Ectodermal cell (in vitro differentiated cells): ENCODE data around the gene SFSWAP.

Source experiments
- H3K27ac ChIP-seq: 2 replicates; pipeline ENCODE4 v1.7.0; 2013; ENCODE audit warnings: mild to moderate bottlenecking, low read depth, low read length; ENCODE audit not compliant: insufficient read depth, poor library complexity, severe bottlenecking
- H3K27me3 ChIP-seq: 2 replicates; pipeline ENCODE4 v1.7.0; 2013; ENCODE audit warnings: mild to moderate bottlenecking, low read length; ENCODE audit not compliant: insufficient read depth, control insufficient read depth, poor library complexity, severe bottlenecking
- H3K36me3 ChIP-seq: one replicate; pipeline ENCODE4 v1.7.0; 2013; ENCODE audit warnings: low read length; ENCODE audit not compliant: control insufficient read depth, insufficient read depth
- H3K4me1 ChIP-seq: one replicate; pipeline ENCODE4 v1.7.0; 2013; ENCODE audit warnings: low read length; ENCODE audit not compliant: control insufficient read depth, insufficient read depth
- H3K4me3 ChIP-seq: 2 replicates; pipeline ENCODE4 v1.7.0; 2013; ENCODE audit warnings: low read depth, low read length, control low read depth; ENCODE audit not compliant: insufficient read depth
- H3K9me3 ChIP-seq: 2 replicates; pipeline ENCODE4 v1.7.0; 2013; ENCODE audit warnings: mild to moderate bottlenecking, low read length, moderate library complexity; ENCODE audit not compliant: control insufficient read depth
- WGBS, 2 experiments: methylation state at CpG; one replicate each; pipeline ENCODE4 v1.1.7; 2013; ENCODE audit warnings: missing lambda C conversion rate in 2 of 2; 5-methylcytosine and 5-hydroxymethylcytosine counted together

The SFSWAP gene

DNA sequence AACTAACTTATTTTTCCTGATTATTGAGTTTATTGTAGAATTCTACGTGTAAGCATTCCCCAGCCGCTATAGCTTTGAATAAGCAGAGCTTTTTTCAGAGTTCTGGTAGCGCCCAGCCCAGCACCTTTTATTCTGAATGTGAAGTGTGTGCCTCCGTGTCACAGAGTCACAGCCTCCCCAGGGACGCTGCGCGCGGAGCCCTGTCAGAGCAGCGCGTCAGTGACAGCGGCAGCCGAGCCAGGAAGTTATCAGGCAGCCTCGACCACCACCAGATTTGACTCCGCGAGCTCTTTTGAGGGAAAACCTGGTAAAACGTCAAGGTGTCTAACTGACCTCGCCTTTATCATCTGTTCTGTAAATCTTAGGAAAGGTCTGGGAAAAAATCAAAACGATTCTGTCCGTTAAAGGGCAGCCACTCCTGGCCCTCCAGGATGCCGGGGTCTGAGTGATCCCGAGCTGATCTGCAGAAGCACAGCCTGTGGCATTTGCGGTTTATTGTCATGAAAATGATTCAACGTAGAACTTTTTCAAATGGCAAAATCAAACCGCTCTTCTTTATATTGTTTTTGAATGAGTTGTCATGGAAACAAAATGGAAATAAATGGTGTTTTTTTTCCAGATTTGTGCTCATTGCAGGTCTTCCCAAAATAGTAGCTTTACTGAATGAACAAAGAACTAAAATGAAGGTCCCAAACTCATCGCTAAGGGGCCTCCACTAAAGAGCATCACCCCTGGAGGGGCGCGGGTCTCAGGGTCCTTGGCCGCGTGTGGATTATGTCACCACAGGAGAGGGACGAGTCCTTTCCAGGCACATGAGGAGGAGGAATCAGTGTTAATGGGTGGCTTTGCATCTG lies 74.2 kb downstream of the SFSWAP start:
- H3K36me3 ChIP-seq, result peaks cover 4% of the 10 kb centered on the region
- H3K9me3 ChIP-seq, result no peaks in the 10 kb centered on the region
- no peaks in the 10 kb centered on the region for H3K27me3 ChIP-seq
- H3K27ac ChIP-seq, result no peak overlapping the region
- H3K4me1 ChIP-seq, result peaks cover 7% of the 10 kb centered on the region
- no peak overlapping the region for H3K4me3 ChIP-seq
- 57 to 58% methylated on average over 30 of the region's 30 CpGs for WGBS, 2 experiments

DNA sequence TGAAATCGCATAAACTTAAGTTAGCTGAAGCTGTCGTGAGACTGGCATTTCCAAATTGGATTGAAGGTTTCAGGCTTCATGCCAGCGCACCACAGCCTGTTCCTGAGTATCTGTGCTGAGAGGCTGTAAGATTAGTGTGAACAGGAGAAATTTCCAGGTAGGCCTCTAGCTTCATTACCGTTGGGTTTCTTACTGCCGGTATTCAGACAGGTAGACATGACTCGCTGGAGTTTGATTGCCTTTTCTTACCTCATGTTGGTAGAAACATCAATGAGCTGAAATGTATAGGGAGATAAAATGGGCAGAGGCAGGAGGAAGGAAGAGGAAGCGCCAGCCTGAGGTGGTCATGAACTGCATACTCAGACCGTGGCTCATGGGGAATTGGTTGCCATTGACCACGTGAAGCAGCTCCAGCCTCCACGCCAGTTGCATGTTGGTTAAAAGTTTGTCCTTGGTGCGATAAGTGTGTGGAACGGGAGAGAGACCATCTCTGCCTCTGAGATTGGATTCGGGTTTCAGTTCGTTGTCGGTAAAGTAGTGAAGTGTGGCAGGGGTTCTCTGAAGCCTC lies 75.0 kb downstream of the SFSWAP start:
- H3K9me3 ChIP-seq, result no peaks in the 10 kb centered on the region
- H3K27me3 ChIP-seq, result no peaks in the 10 kb centered on the region
- H3K36me3 ChIP-seq, result peaks cover 4% of the 10 kb centered on the region
- 94% methylated on average over 15 of the region's 15 CpGs for WGBS, 2 experiments
- H3K27ac ChIP-seq, result no peak overlapping the region
- H3K4me3 ChIP-seq, result no peak overlapping the region
- peaks cover 7% of the 10 kb centered on the region for H3K4me1 ChIP-seq

DNA sequence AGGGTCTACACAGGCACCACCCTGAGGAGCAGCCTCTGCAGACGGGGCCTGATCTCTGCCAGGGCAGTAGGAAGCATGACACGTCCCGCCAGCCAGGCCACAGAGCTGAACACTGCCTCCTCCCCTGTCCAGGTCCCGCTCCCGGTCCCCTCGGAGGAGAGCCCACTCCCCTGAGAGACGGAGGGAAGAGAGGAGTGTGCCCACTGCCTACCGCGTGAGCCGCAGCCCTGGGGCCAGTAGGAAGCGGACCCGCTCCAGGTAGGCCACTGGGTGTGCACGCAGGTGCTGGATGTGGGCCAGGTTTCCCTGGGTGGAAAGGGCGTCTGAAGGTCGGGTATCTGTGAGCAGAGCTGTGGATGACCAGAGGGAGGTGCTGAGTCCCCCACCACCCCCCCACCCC lies 75.4 kb downstream of the SFSWAP start:
- Histone ChIP-seq H3K27ac (no peak overlapping the region), H3K9me3 (no peaks in the 10 kb centered on the region), H3K27me3 (no peaks in the 10 kb centered on the region), H3K4me1 (peaks cover 7% of the 10 kb centered on the region), H3K36me3 (peaks cover 4% of the 10 kb centered on the region), H3K4me3 (no peak overlapping the region)
- 94 to 95% methylated on average over 15 of the region's 15 CpGs for WGBS, 2 experiments

DNA sequence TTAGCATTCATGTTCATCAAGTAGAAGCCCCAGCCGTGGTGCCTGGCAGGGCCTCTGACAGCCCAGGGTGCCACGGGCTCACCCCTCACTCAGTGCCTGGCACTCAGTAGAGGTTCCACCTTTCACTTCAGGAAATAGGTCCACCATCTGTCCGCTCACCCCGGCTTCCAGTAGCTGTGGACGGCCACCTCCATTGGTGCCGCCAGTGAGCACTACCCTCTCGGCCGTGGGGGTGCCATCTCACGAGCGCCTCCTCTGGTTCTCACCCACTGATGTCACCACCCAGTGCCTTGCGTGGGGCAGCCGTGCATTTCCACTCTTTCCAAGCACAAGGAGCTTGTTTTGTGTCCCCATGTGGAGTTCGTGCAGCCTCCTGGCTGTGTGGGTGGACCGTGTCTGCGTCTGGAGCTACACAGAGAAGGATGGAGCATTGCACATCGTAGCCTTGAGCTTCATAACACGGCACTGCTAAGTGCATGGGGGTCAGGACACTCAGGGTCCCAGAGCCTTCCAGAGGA lies 76.3 kb downstream of the SFSWAP start:
- no peak overlapping the region for H3K4me3 ChIP-seq
- H3K4me1 ChIP-seq, result peaks cover 7% of the 10 kb centered on the region
- H3K27me3 ChIP-seq, result no peaks in the 10 kb centered on the region
- H3K9me3 ChIP-seq, result no peaks in the 10 kb centered on the region
- 94 to 96% methylated on average over 17 of the region's 17 CpGs for WGBS, 2 experiments
- H3K36me3 ChIP-seq, result peaks cover 5% of the 10 kb centered on the region
- no peak overlapping the region for H3K27ac ChIP-seq

DNA sequence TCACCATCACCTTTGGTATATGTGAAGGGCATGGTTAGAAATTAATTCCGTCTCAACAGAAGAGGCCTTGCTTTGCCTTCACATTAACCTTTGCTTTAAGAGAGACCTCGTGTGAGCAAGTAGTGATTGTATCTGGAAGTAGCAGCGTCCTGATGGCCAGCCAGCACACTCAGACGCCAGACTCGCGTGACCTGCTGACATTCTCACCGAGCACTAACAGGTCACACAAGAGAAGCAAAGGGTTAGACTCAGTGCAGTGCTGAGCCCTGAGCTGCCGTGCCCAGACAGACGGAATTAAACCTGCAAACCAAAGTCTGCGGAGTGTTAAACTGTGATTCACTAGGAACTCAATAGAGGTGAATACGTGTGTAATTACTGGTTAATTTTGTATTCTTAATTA lies 77.2 kb downstream of the SFSWAP start:
- Histone ChIP-seq H3K27me3 (no peaks in the 10 kb centered on the region), H3K36me3 (peaks cover 5% of the 10 kb centered on the region), H3K4me1 (peaks cover 7% of the 10 kb centered on the region), H3K27ac (no peak overlapping the region), H3K9me3 (no peaks in the 10 kb centered on the region), H3K4me3 (no peak overlapping the region)
- WGBS, 2 experiments, result 94 to 95% methylated on average over 11 of the region's 11 CpGs

DNA sequence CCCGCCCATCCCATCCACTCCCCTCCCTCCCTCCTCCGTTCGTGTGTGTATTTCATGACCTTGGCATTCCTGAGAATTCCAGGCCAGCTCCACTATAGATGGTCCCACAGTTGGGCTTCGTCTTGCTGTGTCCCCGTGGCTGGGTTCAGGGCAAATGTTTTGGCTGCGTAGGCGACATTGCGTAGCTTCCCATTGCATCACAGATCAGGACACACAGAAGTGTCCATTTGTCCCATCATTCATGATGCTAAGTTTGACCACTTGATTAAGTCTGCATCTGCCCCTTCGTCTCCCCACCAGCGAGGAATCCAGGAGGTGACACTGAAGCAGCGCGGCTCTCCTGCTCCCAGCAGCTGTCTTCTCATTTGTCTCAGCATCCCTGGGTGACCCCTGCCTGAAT lies 78.7 kb downstream of the SFSWAP start:
- Histone ChIP-seq H3K36me3 (peaks cover 5% of the 10 kb centered on the region), H3K27me3 (no peaks in the 10 kb centered on the region), H3K9me3 (no peaks in the 10 kb centered on the region), H3K4me1 (peaks cover 2% of the 10 kb centered on the region), H3K27ac (no peak overlapping the region), H3K4me3 (no peak overlapping the region)
- 92 to 94% methylated on average over 12 of the region's 12 CpGs for WGBS, 2 experiments

DNA sequence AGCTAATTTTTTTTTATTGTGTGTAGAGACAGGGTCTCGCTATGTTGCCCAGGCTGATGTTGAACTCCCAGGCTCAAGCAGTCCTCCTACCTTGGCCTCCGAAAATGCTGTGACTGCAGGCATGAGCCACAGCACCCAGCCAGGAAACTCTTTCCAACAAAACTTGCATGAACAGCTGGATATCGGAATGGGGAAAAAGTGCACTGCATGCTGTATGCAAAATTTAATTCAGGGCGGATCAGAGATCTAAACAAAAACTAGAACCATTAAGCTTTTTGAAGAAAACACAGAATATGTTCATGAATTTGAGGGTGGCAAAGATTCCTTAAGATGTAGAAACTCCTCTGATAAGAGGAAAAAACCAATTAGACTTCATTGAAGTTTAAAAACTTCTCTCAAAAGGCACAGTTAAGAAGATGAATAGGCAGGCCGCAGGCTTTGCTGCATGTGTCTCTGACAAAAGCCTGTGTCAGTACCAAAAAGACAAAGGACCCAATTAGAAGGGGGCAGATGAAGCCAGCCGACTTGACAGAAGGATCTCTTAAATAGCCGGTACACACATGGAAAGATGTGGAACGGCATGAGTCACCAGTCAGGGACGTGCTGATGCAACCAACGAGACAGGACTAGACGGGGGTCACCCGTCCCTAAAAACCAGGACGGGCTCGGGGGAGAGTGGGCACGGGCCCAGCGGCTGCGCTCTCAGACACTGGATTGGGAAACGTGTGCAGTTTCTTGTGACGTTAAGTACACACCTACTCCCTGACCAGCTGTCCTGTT lies 82.5 kb downstream of the SFSWAP start:
- peaks cover 5% of the 10 kb centered on the region for H3K36me3 ChIP-seq
- H3K27ac ChIP-seq, result no peak overlapping the region

DNA sequence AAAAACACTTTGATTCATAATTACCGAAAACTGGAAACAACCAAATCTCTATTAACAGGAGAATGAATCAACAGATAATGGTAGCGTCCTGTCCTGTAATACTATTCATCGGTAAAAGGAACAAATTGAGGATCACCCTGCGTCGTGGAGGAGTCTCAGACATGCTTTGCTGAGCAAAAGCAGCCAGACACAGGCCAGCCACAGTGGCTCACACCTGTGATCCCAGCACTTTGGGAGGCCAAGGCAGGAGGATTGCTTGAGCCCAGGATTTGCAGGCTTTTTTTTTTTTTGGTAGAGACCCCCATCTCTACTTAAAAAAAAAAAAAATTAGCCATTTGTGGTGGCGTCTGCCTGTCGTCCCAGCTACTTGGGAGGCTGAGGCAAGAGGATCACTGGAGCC lies 83.2 kb downstream of the SFSWAP start:
- peaks cover 5% of the 10 kb centered on the region for H3K36me3 ChIP-seq
- H3K9me3 ChIP-seq, result no peaks in the 10 kb centered on the region
- WGBS, 2 experiments, result 94 to 98% methylated on average over 7 of the region's 7 CpGs
- no peak overlapping the region for H3K27ac ChIP-seq
- H3K27me3 ChIP-seq, result no peaks in the 10 kb centered on the region
- no peak overlapping the region for H3K4me3 ChIP-seq
- peaks cover 8% of the 10 kb centered on the region for H3K4me1 ChIP-seq

More for the DNA sequence above, 82.5 kb downstream of the SFSWAP start:
- peaks cover 8% of the 10 kb centered on the region for H3K4me1 ChIP-seq
- 79 to 83% methylated on average over 19 of the region's 19 CpGs for WGBS, 2 experiments
- H3K4me3 ChIP-seq, result no peak overlapping the region
- no peaks in the 10 kb centered on the region for H3K27me3 ChIP-seq
- H3K9me3 ChIP-seq, result no peaks in the 10 kb centered on the region

DNA sequence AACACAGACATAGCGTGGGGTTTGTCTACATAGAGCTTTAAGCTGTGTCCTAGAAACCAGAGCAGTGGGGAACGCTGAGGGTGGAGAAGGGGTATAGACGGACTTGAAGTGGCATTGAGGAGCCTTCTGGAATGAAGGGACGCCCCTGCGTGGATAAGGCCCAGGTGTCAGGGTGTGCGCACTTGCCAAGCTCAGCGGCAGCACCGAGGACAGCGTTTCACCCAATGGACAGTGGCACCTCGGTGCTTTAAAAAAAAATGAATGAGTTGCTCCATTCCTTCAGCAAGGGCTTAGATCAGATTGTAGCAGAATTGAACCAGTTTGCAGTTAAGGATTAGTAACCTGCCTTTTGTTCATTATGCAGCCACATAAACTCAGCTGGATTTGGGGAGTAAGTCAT lies 83.7 kb downstream of the SFSWAP start:
- 92 to 95% methylated on average over 10 of the region's 10 CpGs for WGBS, 2 experiments
- peaks cover 8% of the 10 kb centered on the region for H3K4me1 ChIP-seq
- H3K27ac ChIP-seq, result no peak overlapping the region
- H3K4me3 ChIP-seq, result no peak overlapping the region
- H3K27me3 ChIP-seq, result no peaks in the 10 kb centered on the region
- H3K9me3 ChIP-seq, result no peaks in the 10 kb centered on the region
- H3K36me3 ChIP-seq, result peaks cover 5% of the 10 kb centered on the region

DNA sequence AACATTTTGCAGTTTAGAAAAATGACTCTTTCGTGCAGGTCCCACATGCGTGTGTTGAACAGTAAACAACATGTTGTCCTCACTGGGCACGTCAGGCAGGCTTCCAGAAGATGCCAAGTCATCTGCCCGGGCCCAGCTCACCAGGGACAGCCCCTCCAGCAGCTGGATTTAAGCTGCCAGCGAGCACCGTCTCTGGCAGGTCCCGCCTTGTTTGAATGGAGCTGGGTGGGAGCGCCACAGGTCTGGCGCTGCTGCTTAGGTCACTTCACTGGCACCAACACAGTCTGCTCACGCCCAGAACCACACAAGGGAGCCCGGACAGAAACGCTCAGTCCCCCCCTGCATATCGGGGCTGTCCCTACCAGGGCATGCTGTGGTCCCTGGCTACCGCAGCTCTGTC lies 84.2 kb downstream of the SFSWAP start:
- 88% methylated on average over 14 of the region's 14 CpGs for WGBS, 2 experiments
- H3K36me3 ChIP-seq, result peaks cover 5% of the 10 kb centered on the region
- no peak overlapping the region for H3K4me3 ChIP-seq
- no peaks in the 10 kb centered on the region for H3K27me3 ChIP-seq
- H3K9me3 ChIP-seq, result no peaks in the 10 kb centered on the region
- no peak overlapping the region for H3K27ac ChIP-seq
- H3K4me1 ChIP-seq, result peaks cover 8% of the 10 kb centered on the region
